SU-DHL-6 (cell line): Measurements from ENCODE around the gene KDELR3.

Source experiments
- H2AFZ ChIP-seq: fragments of 200-600 bp; sonication (generic); 2 replicates; pipeline ENCODE4 v1.6.1; 2014; ENCODE audit warnings: low read depth, mild to moderate bottlenecking, moderate library complexity, mixed read lengths, antibody characterized with exemption, low read length; ENCODE audit not compliant: severe bottlenecking
- H3F3A ChIP-seq: fragments of 200-600 bp; shearing (Covaris generic); 2 replicates; pipeline ENCODE4 v1.6.0; 2016; ENCODE audit warnings: antibody characterized with exemption, mild to moderate bottlenecking; ENCODE audit not compliant: insufficient read depth
- H3K27ac ChIP-seq: fragments of 200-600 bp; sonication (generic); 2 replicates; pipeline ENCODE4 v1.5.1; 2016; ENCODE audit warnings: low read depth, mild to moderate bottlenecking, low read length, moderate library complexity, mixed read lengths
- H3K27me3 ChIP-seq: fragments of 200-600 bp; sonication (generic), shearing (Covaris generic); 2 replicates; pipeline ENCODE4 v1.6.0; 2014; ENCODE audit warnings: mild to moderate bottlenecking, low read length
- H3K36me3 ChIP-seq: fragments of 200-600 bp; sonication (generic); 2 replicates; pipeline ENCODE4 v1.6.1; 2014; ENCODE audit warnings: mild to moderate bottlenecking, low read length, mixed read lengths
- H3K4me2 ChIP-seq: fragments of 300-600, 200-600 bp; shearing (Covaris generic), sonication (generic); 2 replicates; pipeline ENCODE4 v1.6.0; 2014; ENCODE audit warnings: low read length, low read depth, mild to moderate bottlenecking; ENCODE audit not compliant: poor library complexity, severe bottlenecking
- H3K4me3 ChIP-seq: fragments of 200-600 bp; sonication (generic); 2 replicates; pipeline ENCODE4 v1.5.1; 2014; ENCODE audit warnings: antibody characterized with exemption, low read length, mild to moderate bottlenecking, mixed read lengths; ENCODE audit not compliant: insufficient read depth, poor library complexity, severe bottlenecking
- H3K79me2 ChIP-seq: fragments of 200-600 bp; sonication (generic); 2 replicates; pipeline ENCODE4 v1.6.1; 2014; ENCODE audit warnings: mild to moderate bottlenecking, low read length, moderate library complexity; ENCODE audit not compliant: insufficient read depth
- H3K9ac ChIP-seq: fragments of 200-600 bp; sonication (generic); 2 replicates; pipeline ENCODE4 v1.7.0; 2014; ENCODE audit warnings: mild to moderate bottlenecking, low read length
- H3K9me2 ChIP-seq: fragments of 200-600 bp; sonication (generic); replicated peaks from 2 replicates; pipeline ENCODE4 v1.6.1; 2014; ENCODE audit warnings: low read length; ENCODE audit not compliant: insufficient read depth
- H3K9me3 ChIP-seq: fragments of 200-600 bp; sonication (generic); 2 replicates; pipeline ENCODE4 v1.6.1; 2014; ENCODE audit warnings: low read length, mixed read lengths; ENCODE audit not compliant: insufficient read depth
- H4K20me1 ChIP-seq: fragments of 200-600 bp; sonication (generic); 2 replicates; pipeline ENCODE4 v1.6.1; 2014; ENCODE audit warnings: low read depth, mild to moderate bottlenecking, antibody characterized with exemption, low read length, moderate library complexity, mixed read lengths
- CTCF ChIP-seq: fragments of 200-600 bp; sonication (generic); IDR thresholded peaks from one replicate; pipeline ENCODE4 v1.5.1; 2017; ENCODE audit warnings: antibody characterized with exemption, mild to moderate bottlenecking, low read length, moderate library complexity; ENCODE audit not compliant: insufficient read depth, poor library complexity, severe bottlenecking
- EZH2phosphoT487 ChIP-seq: fragments of 200-600 bp; sonication (generic), shearing (Covaris generic); conservative IDR thresholded peaks from 2 replicates; pipeline ENCODE4 v1.6.1; 2018; ENCODE audit warnings: mild to moderate bottlenecking, antibody characterized with exemption, low read length, moderate library complexity, mixed read lengths

The KDELR3 gene

DNA sequence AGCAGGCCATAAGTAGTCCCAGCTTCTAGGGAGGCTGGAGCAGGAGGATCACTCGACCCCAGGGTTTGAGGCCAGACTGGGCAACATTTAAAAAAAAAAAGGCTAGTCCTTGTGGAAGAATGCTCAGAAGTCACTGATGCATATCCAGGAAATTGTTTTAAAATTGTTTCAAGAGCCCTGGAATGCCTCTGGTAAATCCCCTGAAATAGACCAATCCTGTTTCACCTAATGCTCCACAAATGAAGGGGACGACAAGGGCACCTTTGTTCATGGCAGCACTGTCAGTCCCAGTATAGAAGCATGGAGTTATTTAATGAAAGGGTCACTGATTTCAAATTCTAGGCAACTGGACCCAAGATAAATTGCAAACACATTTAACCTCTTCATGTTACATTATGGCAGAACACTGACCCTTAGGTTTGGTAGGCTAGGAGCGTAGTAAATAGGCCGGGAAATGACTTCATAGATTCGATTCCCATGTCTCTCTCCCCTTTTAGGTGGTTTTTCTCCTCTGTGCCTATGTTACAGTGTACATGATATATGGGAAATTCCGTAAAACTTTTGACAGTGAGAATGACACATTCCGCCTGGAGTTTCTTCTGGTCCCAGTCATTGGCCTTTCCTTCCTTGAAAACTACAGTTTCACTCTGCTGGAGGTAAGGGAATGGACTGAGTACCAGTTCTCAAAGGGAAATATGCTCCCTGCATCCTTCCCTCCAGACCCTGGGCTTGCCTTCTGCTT, 11.4 kb downstream of the KDELR3 start:
- Histone ChIP-seq H3K9ac (no peak overlapping the region), H3K9me3 (no peaks in the 10 kb centered on the region), H3K36me3 (peaks cover 18% of the 10 kb centered on the region), H3K27me3 (no peaks in the 10 kb centered on the region), H3K79me2 (no peaks in the 10 kb centered on the region), H3K27ac (no peak overlapping the region), H3K4me2 (no peak overlapping the region), H3F3A (peaks cover 30% of the 10 kb centered on the region), H3K4me3 (no peak overlapping the region), H2AFZ (no peak overlapping the region), H4K20me1 (0 out of 2 replicates have a peak, but pooled peaks cover 3% of the 10 kb centered on the region), H3K9me2 (no peaks in the 10 kb centered on the region)
- TF ChIP-seq CTCF (no peak), EZH2phosphoT487 (no peak)

DNA sequence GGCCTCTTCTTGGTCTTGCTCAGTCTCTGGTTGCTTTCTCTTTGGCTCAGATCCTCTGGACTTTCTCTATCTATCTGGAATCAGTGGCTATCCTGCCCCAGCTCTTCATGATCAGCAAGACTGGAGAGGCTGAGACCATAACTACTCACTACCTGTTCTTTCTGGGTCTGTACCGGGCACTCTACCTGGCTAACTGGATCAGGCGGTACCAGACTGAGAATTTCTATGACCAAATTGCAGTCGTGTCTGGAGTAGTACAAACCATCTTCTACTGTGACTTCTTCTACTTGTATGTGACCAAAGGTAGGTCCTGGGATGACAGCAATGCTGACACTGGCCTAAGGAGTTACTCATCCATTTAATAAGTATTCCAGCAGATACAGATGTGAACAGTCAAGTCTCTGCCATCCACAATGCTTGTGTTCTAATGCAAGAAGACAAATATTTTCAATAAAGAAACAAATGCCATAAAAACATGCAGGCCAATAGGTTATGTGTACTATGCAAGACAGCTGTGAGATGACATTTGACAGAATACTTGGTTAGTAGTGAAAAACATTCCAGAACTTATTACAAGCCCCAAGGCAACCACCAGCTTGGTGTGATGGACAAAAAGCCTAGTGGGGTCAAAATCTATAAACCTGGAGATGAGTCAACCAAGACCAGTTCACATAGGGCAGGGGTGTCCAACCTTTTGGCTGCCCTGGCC, 13.4 kb downstream of the KDELR3 start:
- Histone ChIP-seq H3K9ac (no peak overlapping the region), H3K4me2 (no peak overlapping the region), H3K27ac (no peak overlapping the region; the same call in 1 of the 2 replicates), H4K20me1 (peaks cover 3% of the 10 kb centered on the region; the same call in 1 of the 2 replicates), H3K4me3 (no peak overlapping the region), H3K9me3 (no peaks in the 10 kb centered on the region), H3F3A (peaks cover 40% of the 10 kb centered on the region), H3K36me3 (peaks cover 35% of the 10 kb centered on the region), H2AFZ (no peak overlapping the region), H3K9me2 (no peaks in the 10 kb centered on the region), H3K27me3 (no peaks in the 10 kb centered on the region), H3K79me2 (no peaks in the 10 kb centered on the region)
- TF ChIP-seq CTCF (no peak), EZH2phosphoT487 (no peak)

- no peak overlapping the region for H3K4me2 ChIP-seq
- H3F3A ChIP-seq: peaks cover 40% of the 10 kb centered on the region
- peaks cover 35% of the 10 kb centered on the region for H3K36me3 ChIP-seq
- H3K9ac ChIP-seq: no peak overlapping the region
- no peak overlapping the region for H3K4me3 ChIP-seq
- H3K9me3 ChIP-seq: no peaks in the 10 kb centered on the region
- H3K79me2 ChIP-seq: no peaks in the 10 kb centered on the region
- H3K27ac ChIP-seq: no peak overlapping the region
- no peak overlapping the region for H2AFZ ChIP-seq
- H4K20me1 ChIP-seq: peaks cover 3% of the 10 kb centered on the region; the same call in 1 of the 2 replicates
- TF ChIP-seq CTCF (no peak), EZH2phosphoT487 (no peak)
- H3K27me3 ChIP-seq: no peaks in the 10 kb centered on the region
- no peaks in the 10 kb centered on the region for H3K9me2 ChIP-seq
Observed at GRCh38 chr22:38481871-38482332, 14.0 kb downstream of the KDELR3 start.
